ENCODE results near the gene KIF13A.

The KIF13A gene

GRCh38 chr6:17967668-17968518 is 19.5 kb downstream of the KIF13A start:
- no peak for DNase-seq (ENCODE audit: low spot score)
- no peak for TF ChIP-seq CTCF (IDR thresholded peaks at IDR 0.05)
- H3K27ac ChIP-seq = peak overlapping the region in 1 of 2 donors; percentile 74
- H3K4me3 ChIP-seq = no peak overlapping the region

GRCh38 chr6:17966451-17966850 is 21.0 kb downstream of the KIF13A start:
- Histone ChIP-seq H3K4me3 (no peak overlapping the region), H3K27ac (peak overlapping the region; percentile 26 to 69)
- no peak for TF ChIP-seq CTCF (IDR thresholded peaks at IDR 0.05)
- DNase-seq (ENCODE audit: low spot score) = no peak

DNA sequence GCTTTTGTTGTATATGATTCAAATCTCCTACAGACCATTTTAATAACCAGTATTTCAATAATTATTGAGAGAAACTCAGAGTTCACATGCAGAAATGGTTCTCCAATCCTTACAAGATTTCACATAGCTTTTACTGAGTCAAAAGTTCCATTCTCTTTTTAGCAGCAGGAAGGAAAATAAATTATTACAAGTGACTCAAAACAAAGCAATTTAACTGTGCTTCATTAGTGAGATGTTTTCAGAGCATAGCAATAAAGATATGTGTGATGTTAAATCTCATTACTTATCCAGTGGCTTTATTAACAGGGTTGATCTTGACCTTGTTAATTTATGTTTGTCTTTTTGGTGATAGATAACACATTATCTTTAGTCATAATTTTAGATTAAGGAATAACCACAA is 22.0 kb downstream of the KIF13A start:
- DNase-seq (ENCODE audit: low spot score) = no peak

DNA sequence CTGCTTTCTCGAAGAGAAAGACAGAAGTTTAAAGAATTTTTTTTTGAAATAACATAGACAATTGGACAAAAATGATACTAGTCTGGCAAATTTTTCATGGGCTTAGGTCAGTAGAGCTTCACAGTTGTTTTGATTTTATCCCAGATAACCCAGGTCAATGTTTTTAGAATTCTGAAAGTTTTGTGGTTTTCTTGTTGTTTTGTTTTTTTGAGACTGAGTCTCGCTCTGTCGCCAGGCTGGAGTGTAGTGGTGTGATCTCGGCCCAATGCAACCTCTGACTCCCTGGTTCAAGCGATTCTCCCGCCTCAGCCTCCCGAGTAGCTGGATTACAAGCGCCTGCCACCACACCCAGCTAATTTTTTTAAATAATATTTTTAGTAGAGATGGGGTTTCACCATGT is 22.8 kb downstream of the KIF13A start:
- H3K27ac ChIP-seq = peak overlapping the region; percentile 68 to 89

More for the DNA sequence above, 22.0 kb downstream of the KIF13A start:
- peak overlapping the region; percentile 68 to 89 for H3K27ac ChIP-seq
- TF ChIP-seq CTCF (IDR thresholded peaks at IDR 0.05) = no peak
- H3K4me3 ChIP-seq = peak overlapping the region; percentile 19

DNA sequence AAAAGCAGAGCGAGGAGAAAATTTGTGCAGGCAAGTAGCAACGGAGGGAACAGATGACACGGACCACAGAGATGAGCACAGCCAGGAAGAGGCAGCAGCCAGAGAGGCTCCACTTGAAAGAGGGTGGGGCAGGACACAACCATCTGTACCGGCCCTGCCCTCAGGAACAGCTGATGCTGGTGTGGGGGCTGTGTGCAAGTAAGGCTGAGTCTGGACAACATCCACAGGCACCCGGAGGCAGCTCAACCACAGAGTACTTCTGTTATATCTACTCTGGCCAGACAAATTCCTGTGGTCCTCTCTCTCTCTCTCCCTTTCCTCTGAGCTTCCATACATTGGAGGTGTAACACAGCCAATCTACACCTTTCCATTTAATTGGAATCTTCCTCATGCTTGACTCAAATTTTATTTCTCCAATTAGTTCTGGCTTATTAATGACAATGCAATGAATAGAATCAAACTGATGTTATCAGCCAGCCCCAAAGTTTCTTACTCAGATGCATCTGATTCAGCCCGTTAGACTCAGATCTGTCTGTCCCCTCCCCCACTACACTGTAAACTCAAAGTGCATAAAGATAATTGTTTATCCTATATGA is 24.9 kb downstream of the KIF13A start:
- DNase-seq (ENCODE audit: low spot score) = no peak
- no peak for TF ChIP-seq CTCF (IDR thresholded peaks at IDR 0.05)
- H3K27ac ChIP-seq = peak overlapping the region; percentile 63 to 86
- peak overlapping the region; percentile 45 for H3K4me3 ChIP-seq

More for the DNA sequence above, 22.8 kb downstream of the KIF13A start:
- DNase-seq (ENCODE audit: low spot score) = no peak
- no peak overlapping the region for H3K4me3 ChIP-seq
- no peak for TF ChIP-seq CTCF (IDR thresholded peaks at IDR 0.05)

DNA sequence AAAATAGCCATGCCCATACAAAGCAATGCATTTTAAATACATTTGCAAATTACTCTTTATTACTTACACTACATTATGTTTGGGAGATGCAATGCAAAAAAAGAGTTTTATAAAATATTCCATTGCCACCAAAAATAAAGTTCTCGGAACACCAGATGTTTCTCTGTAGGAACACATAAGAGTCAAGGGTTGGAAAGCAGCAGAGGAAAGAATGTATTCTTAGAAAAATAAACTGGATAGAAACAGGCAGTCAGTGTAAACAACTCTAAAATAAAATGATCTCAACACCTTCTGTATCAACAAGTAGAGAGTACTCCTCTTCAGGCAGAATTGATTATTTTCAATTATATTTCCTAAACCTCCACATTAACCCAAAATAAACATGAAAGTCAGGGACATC is 28.1 kb downstream of the KIF13A start:
- Histone ChIP-seq H3K27ac (peak overlapping the region; percentile 47 to 65), H3K4me3 (peak overlapping the region; percentile 7)
- TF ChIP-seq CTCF (IDR thresholded peaks at IDR 0.05) = no peak
- no peak for DNase-seq (ENCODE audit: low spot score)
